Measurements from ENCODE around the gene SLC4A8. TPM values are rescaled to one million over a fixed set of nuclear protein-coding genes. Genes with fewer than 3 reads are reported as not detected.

Gene SLC4A8
- total RNA-seq, 3 donors from 2014 or later (not counting 1 experiment from before 2014, with no cell fraction given), result 9.8 to 19.2 (median 13.6) TPM

DNA sequence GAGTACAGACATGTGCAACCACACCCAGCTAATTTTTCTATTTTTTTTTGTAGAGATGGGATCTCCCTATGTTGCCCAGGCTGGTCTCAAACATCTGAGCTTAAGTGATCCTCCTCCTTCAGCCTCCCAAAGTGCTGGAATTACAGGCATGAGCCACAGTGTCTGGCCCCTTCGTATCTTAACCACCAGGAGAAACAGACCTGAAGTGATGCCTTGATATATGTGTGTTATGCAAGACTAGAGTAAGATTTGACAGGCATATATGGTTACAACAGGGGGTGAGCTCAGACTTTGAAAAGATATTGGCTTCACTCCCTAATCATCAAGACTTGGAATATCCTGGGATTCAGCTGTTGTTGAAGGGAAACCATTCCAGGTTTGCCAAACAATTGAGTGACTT is 22.7 kb upstream of the SLC4A8 start:
- H3K27me3 ChIP-seq (ENCODE audit: control insufficient read depth, insufficient read depth, low read length), result no peaks in the 10 kb centered on the region
- WGBS (ENCODE audit: insufficient coverage), result no CpG with 5 or more reads among the region's 1 CpG

DNA sequence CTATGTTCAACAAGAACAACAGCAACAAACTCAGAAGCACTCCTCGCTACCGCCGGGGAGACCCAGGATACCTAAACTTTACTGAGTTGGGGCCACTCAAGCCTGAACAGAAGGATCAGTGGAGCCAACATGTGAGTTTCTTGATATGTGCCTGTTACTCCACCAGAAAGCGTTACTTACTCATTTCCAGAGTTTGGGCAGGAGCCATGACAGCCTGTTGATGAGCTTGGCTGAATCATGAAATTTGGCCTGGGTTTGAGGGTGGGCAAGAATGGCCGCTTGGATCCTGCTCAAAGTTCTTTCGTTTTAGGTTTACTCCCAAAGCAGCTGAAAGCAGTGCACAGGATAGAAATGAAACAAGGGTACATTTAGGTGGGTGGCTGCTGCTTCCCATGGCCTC is 21.5 kb upstream of the SLC4A8 start:
- no peaks in the 10 kb centered on the region for H3K36me3 ChIP-seq (ENCODE audit: control insufficient read depth, insufficient read depth, low read length)
- H3K4me3 ChIP-seq (ENCODE audit: low read length), result no peak overlapping the region
- H3K27ac ChIP-seq (ENCODE audit: low read length), result no peak overlapping the region
- TF ChIP-seq CTCF (IDR thresholded peaks at IDR 0.05), result no peak
- H3K27me3 Mint-ChIP-seq (ENCODE audit: low read depth in 2 of 2), result no peaks in the 10 kb centered on the region
- intact Hi-C loops (cut with micrococcal nuclease), result no loop called here
- H3K9me3 ChIP-seq (ENCODE audit: control insufficient read depth, insufficient read depth, low read length), result no peaks in the 10 kb centered on the region
- 95% methylated on average over 6 of the region's 6 CpGs for WGBS (ENCODE audit: insufficient coverage)
- DNase-seq (no peak), ATAC-seq (no peak)
- no peaks in the 10 kb centered on the region for H3K4me1 Mint-ChIP-seq
- H3K4me3 Mint-ChIP-seq, result no peak overlapping the region
- H3K36me3 Mint-ChIP-seq, result no peaks in the 10 kb centered on the region
- H3K4me1 ChIP-seq (ENCODE audit: control insufficient read depth, insufficient read depth, low read length), result no peaks in the 10 kb centered on the region
- H3K9me3 Mint-ChIP-seq, result no peaks in the 10 kb centered on the region
- no peak overlapping the region for H3K27ac Mint-ChIP-seq
- H3K27me3 ChIP-seq (ENCODE audit: control insufficient read depth, insufficient read depth, low read length), result no peaks in the 10 kb centered on the region

More for the DNA sequence above, 22.7 kb upstream of the SLC4A8 start:
- ATAC-seq, result no peak
- Histone ChIP-seq H3K9me3 (ENCODE audit: control insufficient read depth, insufficient read depth, low read length) (no peaks in the 10 kb centered on the region), H3K27ac (ENCODE audit: low read length) (no peak overlapping the region), H3K4me1 (ENCODE audit: control insufficient read depth, insufficient read depth, low read length) (no peaks in the 10 kb centered on the region), H3K4me3 (ENCODE audit: low read length) (no peak overlapping the region), H3K36me3 (ENCODE audit: control insufficient read depth, insufficient read depth, low read length) (no peaks in the 10 kb centered on the region)
- intact Hi-C loops (cut with micrococcal nuclease), result no loop called here
- Mint-ChIP-seq H3K9me3 (no peaks in the 10 kb centered on the region), H3K36me3 (no peaks in the 10 kb centered on the region), H3K27me3 (ENCODE audit: low read depth in 2 of 2) (no peaks in the 10 kb centered on the region), H3K4me1 (no peaks in the 10 kb centered on the region), H3K4me3 (no peak overlapping the region), H3K27ac (no peak overlapping the region)
- no peak for DNase-seq
- TF ChIP-seq CTCF (IDR thresholded peaks at IDR 0.05), result no peak

- Histone ChIP-seq H3K4me1 (ENCODE audit: control insufficient read depth, insufficient read depth, low read length) (no peaks in the 10 kb centered on the region), H3K4me3 (ENCODE audit: low read length) (no peak overlapping the region), H3K27me3 (ENCODE audit: control insufficient read depth, insufficient read depth, low read length) (no peaks in the 10 kb centered on the region), H3K27ac (ENCODE audit: low read length) (no peak overlapping the region), H3K36me3 (ENCODE audit: control insufficient read depth, insufficient read depth, low read length) (no peaks in the 10 kb centered on the region), H3K9me3 (ENCODE audit: control insufficient read depth, insufficient read depth, low read length) (no peaks in the 10 kb centered on the region)
- H3K4me3 Mint-ChIP-seq, result no peak overlapping the region
- no peaks in the 10 kb centered on the region for H3K27me3 Mint-ChIP-seq (ENCODE audit: low read depth in 2 of 2)
- no peaks in the 10 kb centered on the region for H3K36me3 Mint-ChIP-seq
- WGBS (ENCODE audit: insufficient coverage), result 92% methylated on average over 4 of the region's 4 CpGs
- TF ChIP-seq CTCF (IDR thresholded peaks at IDR 0.05), result no peak
- H3K9me3 Mint-ChIP-seq, result no peaks in the 10 kb centered on the region
- DNase-seq, result no peak
- no peak overlapping the region for H3K27ac Mint-ChIP-seq
- no peaks in the 10 kb centered on the region for H3K4me1 Mint-ChIP-seq
- ATAC-seq, result peak in 1 of 3 donors; percentile 67
- intact Hi-C loops (cut with micrococcal nuclease), result no loop called here
These were observed 20.9 kb upstream of the SLC4A8 start for GRCh38 chr12:51403681-51404136.

DNA sequence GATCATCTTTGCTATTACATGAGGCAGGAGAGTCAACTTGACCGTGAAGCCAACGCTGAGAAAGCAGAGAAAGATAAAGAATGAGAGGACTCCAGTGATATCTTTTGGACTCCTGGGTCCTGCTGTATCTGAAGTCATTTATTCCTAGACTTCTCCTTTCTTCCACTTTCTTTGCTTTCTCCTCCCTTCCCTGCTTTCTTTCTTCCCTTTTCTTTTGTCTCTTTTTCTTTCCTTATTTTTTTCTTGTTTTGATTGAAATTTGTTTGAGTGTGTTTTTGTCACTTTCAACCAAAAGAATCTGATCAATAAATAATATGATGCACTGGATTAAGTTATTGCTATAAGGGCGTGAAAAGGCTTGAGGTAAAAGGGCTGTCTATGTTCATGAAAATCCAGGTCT is 20.0 kb upstream of the SLC4A8 start:
- intact Hi-C loops (cut with micrococcal nuclease), result no loop called here
- no peak overlapping the region for H3K27ac Mint-ChIP-seq
- no peaks in the 10 kb centered on the region for H3K4me1 Mint-ChIP-seq
- no peaks in the 10 kb centered on the region for H3K9me3 Mint-ChIP-seq
- H3K36me3 Mint-ChIP-seq, result no peaks in the 10 kb centered on the region
- Histone ChIP-seq H3K4me3 (ENCODE audit: low read length) (no peak overlapping the region), H3K27ac (ENCODE audit: low read length) (no peak overlapping the region), H3K27me3 (ENCODE audit: control insufficient read depth, insufficient read depth, low read length) (no peaks in the 10 kb centered on the region), H3K4me1 (ENCODE audit: control insufficient read depth, insufficient read depth, low read length) (no peaks in the 10 kb centered on the region), H3K36me3 (ENCODE audit: control insufficient read depth, insufficient read depth, low read length) (no peaks in the 10 kb centered on the region), H3K9me3 (ENCODE audit: control insufficient read depth, insufficient read depth, low read length) (no peaks in the 10 kb centered on the region)
- WGBS (ENCODE audit: insufficient coverage), result 92% methylated on average over 3 of the region's 3 CpGs
- no peak for TF ChIP-seq CTCF (IDR thresholded peaks at IDR 0.05)
- DNase-seq, result no peak
- no peak overlapping the region for H3K4me3 Mint-ChIP-seq
- ATAC-seq, result no peak
- H3K27me3 Mint-ChIP-seq (ENCODE audit: low read depth in 2 of 2), result no peaks in the 10 kb centered on the region

All from natural killer cell (primary cell).